Measurements from ENCODE around the gene PAAF1. TPM values are rescaled to one million over a fixed set of nuclear protein-coding genes. Genes with fewer than 3 reads are reported as not detected.

PAAF1 gene
- total RNA-seq, 4 donors from 2014 or later: 10.7 to 15.4 (median 13.7) TPM

- TF ChIP-seq EP300 (IDR thresholded peaks at IDR 0.05) (no peak), POLR2A (IDR thresholded peaks at IDR 0.05) (no peak), POLR2AphosphoS5 (IDR thresholded peaks at IDR 0.05) (no peak), CTCF (IDR thresholded peaks at IDR 0.05) (no peak)
- Histone ChIP-seq H3K36me3 (peaks cover 41% of the 10 kb centered on the region), H3K27me3 (no peaks in the 10 kb centered on the region), H3K4me1 (no peaks in the 10 kb centered on the region), H3K27ac (no peak overlapping the region), H3K4me3 (no peak overlapping the region), H3K9me3 (no peaks in the 10 kb centered on the region)
- DNase-seq (ENCODE audit: low spot score in 2 of 2): no peak
- 87% methylated on average over 5 of the region's 5 CpGs for WGBS
Observed at GRCh38 chr11:73894725-73895335, 18.0 kb downstream of the PAAF1 start.

DNA sequence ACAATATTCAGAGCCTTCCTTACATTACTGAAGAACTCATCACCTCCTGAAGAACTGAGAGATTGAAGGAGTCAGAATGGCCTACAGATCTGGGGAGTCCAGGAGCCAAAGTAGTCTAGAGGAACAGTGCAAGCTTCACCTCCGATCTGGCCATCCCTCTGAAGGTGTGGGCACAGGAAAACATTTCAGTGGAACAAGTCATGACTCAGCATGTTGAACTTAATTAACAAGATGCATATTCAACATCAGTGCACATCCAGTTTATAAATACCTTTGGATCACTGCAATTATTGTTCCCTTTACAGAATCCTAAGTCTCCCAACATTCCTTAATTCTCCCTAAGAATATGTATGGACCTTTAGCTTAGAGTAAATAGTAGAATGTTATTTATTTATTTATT, 25.5 kb downstream of the PAAF1 start:
- TF ChIP-seq POLR2AphosphoS5 (IDR thresholded peaks at IDR 0.05) (no peak), POLR2A (IDR thresholded peaks at IDR 0.05) (no peak), CTCF (IDR thresholded peaks at IDR 0.05) (no peak), EP300 (IDR thresholded peaks at IDR 0.05) (no peak)
- Histone ChIP-seq H3K9me3 (no peaks in the 10 kb centered on the region), H3K27ac (no peak overlapping the region), H3K4me3 (no peak overlapping the region), H3K4me1 (no peaks in the 10 kb centered on the region), H3K27me3 (no peaks in the 10 kb centered on the region), H3K36me3 (peaks cover 41% of the 10 kb centered on the region)
- no peak for DNase-seq (ENCODE audit: low spot score in 2 of 2)
- WGBS: 54% methylated on average over 1 of the region's 1 CpG

GRCh38 chr11:73907191-73907590, 30.4 kb downstream of the PAAF1 start:
- H3K4me3 ChIP-seq: no peak overlapping the region
- H3K9me3 ChIP-seq: no peaks in the 10 kb centered on the region
- no peak overlapping the region for H3K27ac ChIP-seq
- 90% methylated on average over 4 of the region's 4 CpGs for WGBS
- no peak for DNase-seq (ENCODE audit: low spot score in 2 of 2)
- H3K4me1 ChIP-seq: no peaks in the 10 kb centered on the region
- peaks cover 60% of the 10 kb centered on the region for H3K36me3 ChIP-seq
- TF ChIP-seq POLR2A (IDR thresholded peaks at IDR 0.05) (no peak), CTCF (IDR thresholded peaks at IDR 0.05) (no peak), POLR2AphosphoS5 (IDR thresholded peaks at IDR 0.05) (no peak), EP300 (IDR thresholded peaks at IDR 0.05) (no peak)
- no peaks in the 10 kb centered on the region for H3K27me3 ChIP-seq

GRCh38 chr11:73912026-73912425, 35.2 kb downstream of the PAAF1 start:
- Histone ChIP-seq H3K27ac (no peak overlapping the region), H3K27me3 (no peaks in the 10 kb centered on the region), H3K9me3 (no peaks in the 10 kb centered on the region), H3K36me3 (peaks cover 73% of the 10 kb centered on the region), H3K4me3 (no peak overlapping the region), H3K4me1 (no peaks in the 10 kb centered on the region)
- TF ChIP-seq CTCF (IDR thresholded peaks at IDR 0.05): no peak
- TF ChIP-seq POLR2A (IDR thresholded peaks at IDR 0.05): no peak
- no peak for TF ChIP-seq POLR2AphosphoS5 (IDR thresholded peaks at IDR 0.05)
- TF ChIP-seq EP300 (IDR thresholded peaks at IDR 0.05): no peak
- 95% methylated on average over 2 of the region's 2 CpGs for WGBS
- DNase-seq (ENCODE audit: low spot score in 2 of 2): no peak

- TF ChIP-seq EP300 (IDR thresholded peaks at IDR 0.05) (no peak), POLR2AphosphoS5 (IDR thresholded peaks at IDR 0.05) (no peak), CTCF (IDR thresholded peaks at IDR 0.05) (no peak), POLR2A (IDR thresholded peaks at IDR 0.05) (no peak)
- H3K36me3 ChIP-seq: peaks cover 79% of the 10 kb centered on the region
- no peaks in the 10 kb centered on the region for H3K4me1 ChIP-seq
- H3K4me3 ChIP-seq: no peak overlapping the region
- no peak for DNase-seq (ENCODE audit: low spot score in 2 of 2)
- no peak overlapping the region for H3K27ac ChIP-seq
- H3K27me3 ChIP-seq: no peaks in the 10 kb centered on the region
- no peaks in the 10 kb centered on the region for H3K9me3 ChIP-seq
Observed at GRCh38 chr11:73913472-73913871, 36.7 kb downstream of the PAAF1 start.

Data from suprapubic skin (tissue), 4 donors.